ENCODE results near the gene RIN2.

The RIN2 gene

GRCh38 chr20:19758133-19758500 lies at the start of gene RIN2:
TSS of gene RIN2 (plus strand) at chr20:19758258. CDS start at chr20:19889602, 131,344 bp downstream.
- no peak for FAIRE-seq

- FAIRE-seq: no peak
Measured at GRCh38 chr20:19709635-19710335, 48.3 kb upstream of the RIN2 start.

GRCh38 chr20:19710336-19711120 lies 47.5 kb upstream of the RIN2 start:
- FAIRE-seq: no peak

- FAIRE-seq: no peak
Measured at GRCh38 chr20:19711126-19711525, 46.9 kb upstream of the RIN2 start.

- no peak for FAIRE-seq
Measured at GRCh38 chr20:19712721-19713260, 45.3 kb upstream of the RIN2 start.

GRCh38 chr20:19713822-19714578 lies 44.1 kb upstream of the RIN2 start:
- no peak for FAIRE-seq

GRCh38 chr20:19714579-19714840 lies 43.5 kb upstream of the RIN2 start:
- no peak for FAIRE-seq

GRCh38 chr20:19715986-19716385 lies 42.1 kb upstream of the RIN2 start:
- FAIRE-seq: no peak

GRCh38 chr20:19718880-19719279 lies 39.2 kb upstream of the RIN2 start:
- FAIRE-seq: no peak

GRCh38 chr20:19720991-19721390 lies 37.1 kb upstream of the RIN2 start:
- no peak for FAIRE-seq

GRCh38 chr20:19723051-19723450 lies 35.0 kb upstream of the RIN2 start:
- no peak for FAIRE-seq

GRCh38 chr20:19723813-19724430 lies 34.1 kb upstream of the RIN2 start:
- FAIRE-seq: no peak

GRCh38 chr20:19725373-19725772 lies 32.7 kb upstream of the RIN2 start:
- no peak for FAIRE-seq

- FAIRE-seq: peak; percentile 41
Measured at GRCh38 chr20:19725814-19726525, 32.1 kb upstream of the RIN2 start.

- FAIRE-seq: no peak
Measured at GRCh38 chr20:19727251-19727847, 30.7 kb upstream of the RIN2 start.

- no peak for FAIRE-seq
Measured at GRCh38 chr20:19729672-19730071, 28.4 kb upstream of the RIN2 start.

GRCh38 chr20:19730706-19731105 lies 27.4 kb upstream of the RIN2 start:
- no peak for FAIRE-seq

- no peak for FAIRE-seq
Measured at GRCh38 chr20:19734811-19735210, 23.2 kb upstream of the RIN2 start.

- FAIRE-seq: peak; percentile 86
Measured at GRCh38 chr20:19735446-19735845, 22.6 kb upstream of the RIN2 start.

GRCh38 chr20:19737025-19737424 lies 21.0 kb upstream of the RIN2 start:
- no peak for FAIRE-seq

GRCh38 chr20:19738951-19739350 lies 19.1 kb upstream of the RIN2 start:
- FAIRE-seq: no peak

- no peak for FAIRE-seq
Measured at GRCh38 chr20:19739351-19739750, 18.7 kb upstream of the RIN2 start.

All from islet of Langerhans (tissue), 1 donor.